B cell (primary cell): ENCODE results near the gene OR51D1.

Source experiments
- CTCF ChIP-seq: fragments of 200-600 bp; IDR thresholded peaks from one replicate; pipeline ENCODE4 v1.8.0; 2022; ENCODE audit warnings: antibody characterized with exemption, mild to moderate bottlenecking
- EZH2 ChIP-seq: IDR thresholded peaks from 2 replicates; pipeline ENCODE4 v1.6.1; 2012; ENCODE audit warnings: borderline replicate concordance, low read depth, mild to moderate bottlenecking, moderate library complexity, low read length; ENCODE audit not compliant: insufficient read depth, poor library complexity, severe bottlenecking

GRCh38 chr11:4673781-4674180 is 36.5 kb downstream of the OR51D1 start:
- no peak for TF ChIP-seq CTCF
- no peak for TF ChIP-seq EZH2
